NCI-H146 (cell line): ENCODE measurements around the gene SRRM2.

Experiments used
- DNase-seq: peaks from one replicate; lab custom pipeline; 2025; lab: John Stamatoyannopoulos, UW

The SRRM2 gene

GRCh38 chr16:2752035-2752849 lies at the start of gene SRRM2:
SRRM2 (plus strand) TSS chr16:2752638; CDS start chr16:2756365, 3,727 bp downstream.
- DNase-seq, result peak; percentile 97

- no peak for DNase-seq
These were observed 49.3 kb upstream of the SRRM2 start for GRCh38 chr16:2702871-2703745.

GRCh38 chr16:2704166-2704982 lies 48.1 kb upstream of the SRRM2 start:
- DNase-seq, result no peak

GRCh38 chr16:2704983-2705275 lies 47.5 kb upstream of the SRRM2 start:
- DNase-seq, result no peak

- no peak for DNase-seq
These were observed 47.1 kb upstream of the SRRM2 start for GRCh38 chr16:2705351-2705750.

GRCh38 chr16:2706085-2706484 lies 46.4 kb upstream of the SRRM2 start:
- no peak for DNase-seq

GRCh38 chr16:2706611-2707311 lies 45.7 kb upstream of the SRRM2 start:
- no peak for DNase-seq

GRCh38 chr16:2707368-2708289 lies 44.8 kb upstream of the SRRM2 start:
- no peak for DNase-seq

GRCh38 chr16:2708290-2708639 lies 44.2 kb upstream of the SRRM2 start:
- no peak for DNase-seq

GRCh38 chr16:2708955-2709587 lies 43.4 kb upstream of the SRRM2 start:
- DNase-seq, result no peak

GRCh38 chr16:2709588-2709984 lies 42.9 kb upstream of the SRRM2 start:
- no peak for DNase-seq

- DNase-seq, result no peak
These were observed 42.3 kb upstream of the SRRM2 start for GRCh38 chr16:2710021-2710710.

- no peak for DNase-seq
These were observed 41.7 kb upstream of the SRRM2 start for GRCh38 chr16:2710711-2711231.

GRCh38 chr16:2711370-2712062 lies 40.9 kb upstream of the SRRM2 start:
- no peak for DNase-seq

- no peak for DNase-seq
These were observed 40.4 kb upstream of the SRRM2 start for GRCh38 chr16:2712063-2712441.

- DNase-seq, result no peak
These were observed 39.9 kb upstream of the SRRM2 start for GRCh38 chr16:2712546-2712945.

GRCh38 chr16:2713523-2713922 lies 38.9 kb upstream of the SRRM2 start:
- DNase-seq, result no peak

GRCh38 chr16:2713985-2714774 lies 38.3 kb upstream of the SRRM2 start:
- peak; percentile 74 for DNase-seq
